ENCODE data around the gene CGB5. TPM values are rescaled to one million over a fixed set of nuclear protein-coding genes. Genes with fewer than 3 reads are reported as not detected.
"Not testable (repeated sequence)": the region's sequence is repeated elsewhere in the genome, so short reads cannot be mapped to it uniquely, and the experiment has no call there.

Gene CGB5
- total and polyA plus RNA-seq, 9 of the 15 experiments (the other 6 are each of a cell fraction or from before 2014, with no cell fraction given): not detected

DNA sequence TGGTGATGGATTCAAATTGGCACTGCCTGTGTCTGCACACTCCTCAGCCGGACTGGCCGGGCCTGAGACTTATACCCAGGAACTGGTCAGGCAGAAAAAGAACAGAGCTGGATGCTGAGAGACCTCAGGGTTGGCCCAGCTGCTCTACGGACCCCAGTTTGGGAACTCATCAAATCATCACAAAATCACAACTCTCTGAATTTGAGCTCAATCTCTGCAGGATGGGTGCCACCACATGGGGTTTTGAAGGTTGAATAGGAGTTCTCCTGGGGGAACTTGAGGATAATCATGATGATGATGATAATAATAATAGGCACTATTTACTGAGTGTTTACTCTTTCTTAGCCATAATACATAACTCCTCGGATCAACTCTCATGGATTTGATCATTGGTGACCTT, 982 bp upstream of the CGB5 start:
- H3K9me1 ChIP-seq (ENCODE audit: control insufficient read depth, insufficient read depth, low read length); in situ Hi-C loops (cut with MboI); H3K27ac ChIP-seq (ENCODE audit: extremely low read depth, low read depth, low read length); POLR2A ChIA-PET; CTCF ChIA-PET (ENCODE audit: low intra/inter-chr PET ratio); H3K4me1 ChIP-seq (replicated peaks in 1 of 2; ENCODE audit: control insufficient read depth in 2 of 2, insufficient read depth in 2 of 2, low read length in 2 of 2); H3K4me3 ChIP-seq; H3K27me3 ChIP-seq (ENCODE audit: control insufficient read depth in 2 of 2, insufficient read depth in 2 of 2, low read length in 2 of 2); H3K36me3 ChIP-seq (ENCODE audit: control insufficient read depth, insufficient read depth, low read length); DNase-seq (ENCODE audit: extremely low read depth in 1 of 4, low spot score in 3 of 4); ATAC-seq; intact Hi-C loops (cut with micrococcal nuclease); H4K20me1 ChIP-seq (replicated peaks; ENCODE audit: control insufficient read depth, insufficient read depth, low read length); BruUV-seq (replicated peaks); H3K4me2 ChIP-seq (ENCODE audit: insufficient read depth, low read length); FAIRE-seq; H3K79me2 ChIP-seq (ENCODE audit: control insufficient read depth, insufficient read depth, low read length); H3K9me3 ChIP-seq (replicated peaks; ENCODE audit: control insufficient read depth, insufficient read depth, low read depth, low read length); H3K9ac ChIP-seq (ENCODE audit: insufficient read depth in 1 of 2, low read depth in 2 of 2, low read length in 2 of 2); H2AFZ ChIP-seq (ENCODE audit: low read depth, low read length): not testable (repeated sequence)
- WGBS (ENCODE audit: insufficient coverage, low coverage, missing lambda C conversion rate): 0% methylated on average over 1 of the region's 4 CpGs

GRCh38 chr19:49049011-49049410, 5.4 kb downstream of the CGB5 start, which contains the start of gene CGB8:
Gene CGB8, minus strand, starts transcription at chr19:49049111. Its CDS starts 372 bp downstream, at chr19:49048739.
- H3K27me3 ChIP-seq (ENCODE audit: control insufficient read depth in 2 of 2, insufficient read depth in 2 of 2, low read length in 2 of 2); H3K4me3 ChIP-seq; DNase-seq (ENCODE audit: extremely low read depth in 1 of 4, low spot score in 3 of 4); CTCF ChIA-PET (ENCODE audit: low intra/inter-chr PET ratio); H3K9ac ChIP-seq (ENCODE audit: insufficient read depth in 1 of 2, low read depth in 2 of 2, low read length in 2 of 2); H3K27ac ChIP-seq (ENCODE audit: extremely low read depth, low read depth, low read length); H3K9me3 ChIP-seq (replicated peaks; ENCODE audit: control insufficient read depth, insufficient read depth, low read depth, low read length); H3K36me3 ChIP-seq (ENCODE audit: control insufficient read depth, insufficient read depth, low read length); in situ Hi-C loops (cut with MboI); H3K9me1 ChIP-seq (ENCODE audit: control insufficient read depth, insufficient read depth, low read length); BruUV-seq (replicated peaks); POLR2A ChIA-PET; intact Hi-C loops (cut with micrococcal nuclease); H4K20me1 ChIP-seq (replicated peaks; ENCODE audit: control insufficient read depth, insufficient read depth, low read length); H2AFZ ChIP-seq (ENCODE audit: low read depth, low read length); FAIRE-seq; H3K79me2 ChIP-seq (ENCODE audit: control insufficient read depth, insufficient read depth, low read length); H3K4me1 ChIP-seq (replicated peaks in 1 of 2; ENCODE audit: control insufficient read depth in 2 of 2, insufficient read depth in 2 of 2, low read length in 2 of 2); H3K4me2 ChIP-seq (ENCODE audit: insufficient read depth, low read length); ATAC-seq: not testable (repeated sequence)
- 9% methylated on average over 10 of the region's 12 CpGs for WGBS (ENCODE audit: insufficient coverage, low coverage, missing lambda C conversion rate)

- H3K4me3 ChIP-seq; H3K27ac ChIP-seq (ENCODE audit: extremely low read depth, low read depth, low read length); H3K9me3 ChIP-seq (replicated peaks; ENCODE audit: control insufficient read depth, insufficient read depth, low read depth, low read length); H4K20me1 ChIP-seq (replicated peaks; ENCODE audit: control insufficient read depth, insufficient read depth, low read length); H3K4me1 ChIP-seq (replicated peaks in 1 of 2; ENCODE audit: control insufficient read depth in 2 of 2, insufficient read depth in 2 of 2, low read length in 2 of 2); CTCF ChIA-PET (ENCODE audit: low intra/inter-chr PET ratio); BruUV-seq (replicated peaks); POLR2A ChIA-PET; H3K79me2 ChIP-seq (ENCODE audit: control insufficient read depth, insufficient read depth, low read length); H3K27me3 ChIP-seq (ENCODE audit: control insufficient read depth in 2 of 2, insufficient read depth in 2 of 2, low read length in 2 of 2); H3K4me2 ChIP-seq (ENCODE audit: insufficient read depth, low read length); FAIRE-seq; H2AFZ ChIP-seq (ENCODE audit: low read depth, low read length); intact Hi-C loops (cut with micrococcal nuclease); DNase-seq (ENCODE audit: extremely low read depth in 1 of 4, low spot score in 3 of 4); in situ Hi-C loops (cut with MboI); ATAC-seq; H3K9ac ChIP-seq (ENCODE audit: insufficient read depth in 1 of 2, low read depth in 2 of 2, low read length in 2 of 2); H3K9me1 ChIP-seq (ENCODE audit: control insufficient read depth, insufficient read depth, low read length); H3K36me3 ChIP-seq (ENCODE audit: control insufficient read depth, insufficient read depth, low read length): not testable (repeated sequence)
- WGBS (ENCODE audit: insufficient coverage, low coverage, missing lambda C conversion rate): 3% methylated on average over 2 of the region's 4 CpGs
These were observed 6.2 kb downstream of the CGB5 start for GRCh38 chr19:49049834-49050233.

Measured in K562 (cell line).